NK-92 (cell line): ENCODE results near the gene ERCC6L.

Source experiments
- DNase-seq: peaks from one replicate; lab custom pipeline; 2025; ENCODE audit not compliant: unreplicated experiment; lab: John Stamatoyannopoulos, UW

Gene ERCC6L, protein sequence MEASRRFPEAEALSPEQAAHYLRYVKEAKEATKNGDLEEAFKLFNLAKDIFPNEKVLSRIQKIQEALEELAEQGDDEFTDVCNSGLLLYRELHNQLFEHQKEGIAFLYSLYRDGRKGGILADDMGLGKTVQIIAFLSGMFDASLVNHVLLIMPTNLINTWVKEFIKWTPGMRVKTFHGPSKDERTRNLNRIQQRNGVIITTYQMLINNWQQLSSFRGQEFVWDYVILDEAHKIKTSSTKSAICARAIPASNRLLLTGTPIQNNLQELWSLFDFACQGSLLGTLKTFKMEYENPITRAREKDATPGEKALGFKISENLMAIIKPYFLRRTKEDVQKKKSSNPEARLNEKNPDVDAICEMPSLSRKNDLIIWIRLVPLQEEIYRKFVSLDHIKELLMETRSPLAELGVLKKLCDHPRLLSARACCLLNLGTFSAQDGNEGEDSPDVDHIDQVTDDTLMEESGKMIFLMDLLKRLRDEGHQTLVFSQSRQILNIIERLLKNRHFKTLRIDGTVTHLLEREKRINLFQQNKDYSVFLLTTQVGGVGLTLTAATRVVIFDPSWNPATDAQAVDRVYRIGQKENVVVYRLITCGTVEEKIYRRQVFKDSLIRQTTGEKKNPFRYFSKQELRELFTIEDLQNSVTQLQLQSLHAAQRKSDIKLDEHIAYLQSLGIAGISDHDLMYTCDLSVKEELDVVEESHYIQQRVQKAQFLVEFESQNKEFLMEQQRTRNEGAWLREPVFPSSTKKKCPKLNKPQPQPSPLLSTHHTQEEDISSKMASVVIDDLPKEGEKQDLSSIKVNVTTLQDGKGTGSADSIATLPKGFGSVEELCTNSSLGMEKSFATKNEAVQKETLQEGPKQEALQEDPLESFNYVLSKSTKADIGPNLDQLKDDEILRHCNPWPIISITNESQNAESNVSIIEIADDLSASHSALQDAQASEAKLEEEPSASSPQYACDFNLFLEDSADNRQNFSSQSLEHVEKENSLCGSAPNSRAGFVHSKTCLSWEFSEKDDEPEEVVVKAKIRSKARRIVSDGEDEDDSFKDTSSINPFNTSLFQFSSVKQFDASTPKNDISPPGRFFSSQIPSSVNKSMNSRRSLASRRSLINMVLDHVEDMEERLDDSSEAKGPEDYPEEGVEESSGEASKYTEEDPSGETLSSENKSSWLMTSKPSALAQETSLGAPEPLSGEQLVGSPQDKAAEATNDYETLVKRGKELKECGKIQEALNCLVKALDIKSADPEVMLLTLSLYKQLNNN

DNA sequence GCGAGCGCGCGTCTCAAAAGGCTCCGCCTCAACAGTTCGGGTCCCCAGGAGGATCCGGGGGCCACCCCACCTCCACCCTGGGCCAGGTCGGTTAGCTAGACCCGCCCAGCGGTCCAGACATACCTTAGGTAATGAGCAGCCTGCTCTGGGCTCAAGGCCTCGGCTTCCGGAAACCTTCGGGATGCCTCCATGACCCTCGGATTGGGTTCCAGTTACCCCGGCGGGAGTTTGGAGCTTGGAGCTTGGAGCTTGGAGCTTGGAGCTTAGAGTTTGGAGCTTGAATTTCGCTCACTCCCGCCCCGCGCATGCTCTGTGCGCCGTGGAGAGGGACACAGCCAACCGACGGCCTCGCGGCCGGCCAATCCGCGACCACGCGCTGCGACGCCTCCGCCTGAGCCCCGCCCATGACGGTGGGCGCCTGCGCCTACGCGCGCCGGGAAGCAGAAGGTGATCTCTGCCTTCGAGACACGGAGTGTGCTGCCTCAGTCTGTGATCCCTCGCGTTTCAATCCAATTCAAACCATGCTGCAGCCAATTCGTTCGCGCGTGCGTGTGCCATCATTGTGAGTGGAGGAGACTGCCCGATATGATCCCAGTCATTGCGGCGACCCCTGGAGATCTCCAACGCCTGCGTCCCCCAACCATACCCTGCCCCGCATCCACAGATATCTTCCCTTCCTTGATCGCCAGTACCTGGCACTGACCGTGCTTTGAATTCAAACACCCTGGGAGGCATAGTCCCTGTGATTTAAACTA lies at the start of gene ERCC6L:
TSS of gene ERCC6L (minus strand) at position 307 of the 755 bp plus-strand sequence. CDS start at position 191, 116 bp downstream.
- peak; percentile 14 for DNase-seq

DNA sequence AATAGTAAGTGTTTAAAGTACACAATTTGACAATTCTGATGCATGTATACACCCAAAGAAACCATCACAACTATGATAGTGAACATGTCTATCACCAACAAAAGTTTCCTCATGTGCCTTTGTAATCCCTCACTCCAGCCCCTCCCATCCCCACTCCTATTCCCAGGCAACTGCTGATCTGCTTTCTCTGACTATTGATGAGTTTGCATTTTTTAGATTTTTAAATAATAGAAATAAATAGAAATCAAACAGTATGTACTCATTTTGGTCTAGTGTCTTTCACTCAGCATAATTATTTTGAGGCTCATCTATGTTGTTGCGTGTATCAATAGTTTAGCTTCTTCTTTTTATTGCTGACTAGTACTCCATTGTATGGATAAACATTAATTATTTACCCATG lies 43.5 kb upstream of the ERCC6L start:
- DNase-seq: no peak

DNA sequence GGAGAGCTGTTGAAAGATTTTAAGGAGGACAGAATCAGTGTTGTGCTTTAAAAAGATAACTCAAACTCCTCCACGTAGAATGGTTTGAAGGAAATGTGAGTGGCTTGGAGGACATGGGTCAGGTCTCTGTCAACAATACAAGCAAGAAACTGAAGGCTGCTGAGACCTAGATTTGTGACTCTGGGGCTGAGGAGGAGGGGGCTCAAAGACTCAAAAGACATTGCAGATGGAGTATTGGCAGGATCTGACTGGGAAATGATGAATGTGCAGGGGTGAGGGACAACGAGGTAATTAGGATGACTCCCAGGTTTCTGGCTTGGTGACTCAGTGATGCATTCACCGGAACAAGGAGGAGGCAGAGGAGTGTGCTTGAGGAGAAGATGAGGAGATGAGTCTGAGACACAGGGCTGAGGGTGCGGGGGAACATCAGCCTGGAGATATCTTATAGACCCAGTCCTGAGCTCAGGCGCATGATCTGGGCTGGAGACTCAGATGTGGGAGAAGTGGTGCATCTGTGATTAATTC lies 41.6 kb upstream of the ERCC6L start:
- no peak for DNase-seq

DNA sequence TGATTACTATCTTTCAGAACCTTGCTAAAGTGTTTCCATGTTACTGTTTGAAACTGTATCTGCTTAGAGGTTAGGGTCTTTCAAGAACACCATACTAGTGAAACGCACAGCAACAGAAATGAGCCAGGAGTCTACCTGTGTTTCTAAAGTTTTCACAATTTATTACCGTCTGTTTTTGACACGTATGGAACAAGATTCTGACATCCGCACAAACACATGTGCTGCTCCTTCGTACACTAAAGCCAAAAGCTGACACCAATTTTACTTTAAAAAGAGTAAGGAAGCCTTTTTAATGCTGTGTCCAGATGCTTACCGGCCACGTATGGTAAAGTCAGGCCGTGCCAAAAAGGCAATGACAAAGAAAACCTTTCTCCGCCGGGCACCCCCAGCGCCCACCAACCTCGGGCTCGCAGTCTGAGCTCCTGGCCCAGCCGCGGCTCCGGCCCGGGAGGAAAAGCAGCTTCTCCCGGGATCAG lies 37.7 kb upstream of the ERCC6L start:
- no peak for DNase-seq

DNA sequence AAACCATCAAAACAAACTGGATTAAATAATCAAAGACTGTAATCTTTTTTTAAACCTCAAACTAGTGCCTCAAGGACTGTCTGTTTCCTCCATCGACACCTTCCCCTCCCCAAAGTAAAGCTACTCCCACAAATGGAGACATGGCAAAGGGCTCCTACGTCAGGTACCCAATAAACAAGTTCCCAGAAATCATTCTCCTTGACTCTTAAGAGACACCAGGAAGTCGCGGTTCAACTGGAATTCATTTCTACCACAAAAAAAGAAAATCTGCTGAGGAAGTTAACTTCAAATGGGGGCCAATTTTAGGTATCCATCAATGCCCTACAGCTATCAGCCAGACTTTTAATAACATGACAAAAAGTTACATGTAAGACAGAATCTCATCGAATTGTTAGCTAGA lies 35.7 kb upstream of the ERCC6L start:
- no peak for DNase-seq

DNA sequence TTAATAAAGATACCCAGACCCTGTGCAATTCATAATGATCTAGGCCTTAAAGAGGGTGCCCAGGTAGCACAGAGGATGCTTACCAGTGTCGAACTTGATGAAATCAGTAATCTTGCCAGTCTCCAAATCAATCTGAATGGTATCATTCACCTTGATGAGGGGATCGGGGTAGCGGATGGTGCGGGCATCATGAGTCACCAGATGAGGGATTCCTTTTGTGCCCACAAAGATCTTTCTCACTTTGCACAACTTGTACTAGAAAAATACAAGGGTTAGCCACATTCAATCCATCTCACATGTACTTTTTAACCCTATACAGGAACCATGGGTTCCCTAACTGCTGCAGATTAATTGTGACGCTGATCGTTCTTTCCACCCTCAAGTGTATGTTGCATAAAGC lies 34.9 kb upstream of the ERCC6L start:
- DNase-seq: no peak

DNA sequence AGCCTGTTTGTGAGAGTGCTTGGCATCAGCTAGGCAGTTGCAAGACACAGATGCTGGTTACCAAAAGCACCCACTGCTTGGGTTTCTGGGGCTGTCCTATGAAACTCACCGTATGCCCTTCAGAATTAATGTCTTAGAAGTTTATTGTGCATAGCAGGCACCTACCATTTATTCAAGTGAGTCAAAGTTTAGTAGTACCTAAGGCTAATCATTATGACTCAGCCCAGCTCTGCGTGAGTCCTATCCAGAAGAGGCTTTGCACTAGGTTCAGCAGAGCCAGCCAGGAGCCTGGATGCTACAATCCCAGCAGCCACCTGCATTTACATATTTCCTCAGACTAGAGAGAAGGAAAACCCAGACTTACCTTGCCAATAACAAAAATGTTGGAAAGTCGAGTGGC lies 34.0 kb upstream of the ERCC6L start:
- DNase-seq: no peak

DNA sequence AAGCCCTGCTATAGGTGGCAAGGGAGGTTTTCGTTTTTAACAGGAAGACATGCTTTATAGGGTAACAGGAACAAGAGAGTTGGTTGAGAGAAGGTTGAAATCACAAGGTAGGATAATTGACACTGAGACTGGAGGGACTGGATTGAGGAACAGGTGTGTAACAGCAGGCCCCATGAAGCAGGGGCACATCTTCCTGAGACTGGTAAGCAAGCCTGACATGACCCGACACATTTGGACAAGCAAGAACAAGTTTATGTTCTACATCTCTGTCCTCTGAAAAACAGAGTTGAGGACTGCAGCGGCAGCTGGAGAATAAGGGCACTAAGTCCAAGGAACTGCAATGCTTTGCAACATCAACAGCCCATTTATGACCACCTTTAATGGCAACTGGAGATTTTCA lies 33.0 kb upstream of the ERCC6L start:
- DNase-seq: no peak

DNA sequence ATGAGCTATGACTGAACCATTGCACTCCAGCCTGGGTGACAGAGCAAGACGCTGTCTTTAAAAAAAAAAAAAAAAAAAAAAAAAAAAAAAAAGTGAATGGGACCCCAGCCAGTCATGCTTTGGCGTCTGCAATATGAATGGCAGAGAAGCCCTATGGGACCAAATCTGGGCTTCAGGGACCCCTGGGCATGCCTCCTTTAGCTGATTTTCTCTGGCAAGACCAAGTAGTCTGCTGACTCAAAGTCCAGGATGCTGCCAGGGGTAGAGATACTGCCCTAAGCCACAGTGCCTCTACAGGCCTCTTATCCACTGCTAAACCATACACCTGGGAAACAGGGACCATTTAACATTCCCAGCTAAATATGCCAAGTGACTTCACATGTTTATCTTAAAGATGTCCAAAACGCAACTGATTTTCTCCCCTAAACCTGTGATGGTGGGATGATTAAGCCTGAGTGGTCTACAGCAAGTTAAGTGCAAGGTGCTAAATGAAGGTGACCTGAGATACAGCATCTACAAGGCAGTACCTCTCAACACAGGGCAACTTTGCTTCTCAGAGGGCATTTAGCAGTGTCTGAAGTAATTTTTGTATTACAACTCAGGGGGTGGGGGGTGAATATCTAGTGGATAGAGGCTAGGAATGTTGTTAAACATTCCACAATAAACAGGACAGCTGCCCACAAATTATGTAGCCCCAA lies 32.4 kb upstream of the ERCC6L start:
- DNase-seq: no peak

DNA sequence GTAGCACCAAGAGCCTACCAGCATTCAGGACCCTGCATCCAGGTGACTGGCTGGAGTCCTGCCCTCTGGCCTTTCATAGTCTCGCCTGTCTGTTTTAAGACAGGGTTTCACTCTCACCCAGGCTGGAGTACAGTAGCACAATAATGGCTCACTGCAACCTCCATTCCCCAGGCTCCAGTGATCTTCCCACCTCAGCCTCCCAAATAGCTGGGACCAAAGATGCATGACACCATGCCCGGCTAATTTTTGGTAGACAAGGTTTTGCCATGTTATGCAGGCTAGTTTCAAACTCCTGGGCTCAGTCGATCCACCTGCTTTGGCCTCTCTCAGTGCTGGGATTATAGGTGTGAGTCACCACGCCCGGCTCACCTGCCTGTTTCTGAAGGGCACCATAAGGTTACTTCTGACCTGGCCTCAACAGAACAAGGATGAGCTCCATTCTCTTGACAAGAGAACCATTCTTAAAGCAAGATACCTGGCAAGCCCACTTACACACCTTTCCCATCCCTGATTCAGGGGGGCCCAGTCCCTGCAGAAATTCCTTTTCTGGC lies 31.6 kb upstream of the ERCC6L start:
- no peak for DNase-seq

DNA sequence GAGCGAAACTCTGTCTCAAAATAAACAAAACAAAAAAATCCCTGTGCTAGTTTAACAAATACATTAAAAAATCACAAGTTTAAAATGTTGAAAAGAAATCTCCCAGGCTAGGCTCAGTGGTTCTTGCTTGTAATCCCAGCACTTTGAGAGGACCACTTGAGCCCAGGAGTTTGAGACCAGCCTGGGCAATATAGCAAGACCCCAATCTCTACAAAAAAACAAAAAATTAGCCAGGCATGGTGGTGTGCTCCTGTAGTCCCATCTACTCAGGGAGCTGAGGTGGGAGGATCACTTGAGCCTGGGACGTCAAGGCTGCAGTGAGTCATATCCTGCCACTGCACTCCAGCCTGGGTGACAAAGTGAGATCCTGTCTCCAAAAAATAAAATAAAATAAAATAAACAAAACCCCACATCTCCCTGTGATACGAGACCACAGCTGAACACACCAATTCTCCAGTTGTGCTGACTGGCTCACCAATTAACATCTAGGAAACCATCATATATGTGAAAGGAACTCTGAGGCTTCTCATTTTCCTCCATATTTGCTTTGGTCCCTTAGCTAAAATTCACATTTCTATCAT lies 30.9 kb upstream of the ERCC6L start:
- DNase-seq: no peak

DNA sequence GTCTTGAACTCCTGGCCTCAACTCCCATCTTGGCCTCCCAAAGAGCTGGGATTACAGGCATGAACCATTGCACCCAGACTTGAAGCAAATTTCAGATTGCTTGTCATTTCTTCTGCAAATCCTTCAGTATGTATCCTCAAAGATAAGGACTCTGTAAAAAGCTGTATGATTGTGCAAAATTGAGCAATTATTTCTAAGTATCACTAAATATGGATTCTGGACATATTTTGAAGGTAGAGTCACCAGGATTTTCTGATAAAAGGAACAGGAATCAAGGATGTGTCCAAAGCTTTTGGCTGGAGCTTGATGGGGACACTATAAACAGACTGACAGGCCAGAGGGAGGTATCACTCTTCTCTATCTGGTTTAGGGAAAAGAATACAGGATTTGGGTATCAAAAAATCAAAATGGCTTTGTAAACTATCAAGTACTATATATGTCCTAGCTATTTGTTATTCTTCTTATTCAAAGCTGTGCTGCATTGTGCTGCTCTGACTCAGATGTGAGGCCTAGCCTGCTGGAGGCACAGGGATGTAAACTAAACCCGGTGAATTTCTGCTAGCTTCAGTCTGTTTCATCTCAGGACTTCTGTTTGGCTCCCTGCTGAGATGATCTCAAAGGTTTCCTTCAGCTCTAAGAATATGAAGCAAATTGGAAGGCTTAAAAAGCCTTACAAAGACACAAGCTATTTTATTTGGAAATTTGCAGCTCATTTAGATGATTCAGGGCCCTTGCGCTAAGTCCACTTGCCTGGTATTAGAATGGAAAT lies 30.0 kb upstream of the ERCC6L start:
- DNase-seq: no peak

DNA sequence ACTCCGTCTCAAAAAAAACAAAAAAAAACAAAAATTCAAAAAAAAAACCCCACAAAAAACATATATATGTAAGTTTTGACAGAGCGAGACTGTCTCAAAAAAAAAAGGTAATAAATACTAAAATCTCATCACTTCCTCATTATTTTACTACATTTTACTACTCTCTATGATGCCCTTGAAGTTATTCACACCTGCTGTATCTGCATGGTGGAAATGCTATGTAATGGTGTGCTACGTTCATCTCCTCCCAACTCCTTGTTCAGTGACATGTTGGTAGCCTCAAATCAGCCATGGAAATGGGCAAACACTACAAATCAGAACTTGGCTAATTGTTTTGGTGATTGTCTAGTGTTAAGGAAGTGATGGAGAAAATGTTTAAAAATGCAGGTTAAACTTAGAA lies 26.4 kb upstream of the ERCC6L start:
- DNase-seq: no peak

DNA sequence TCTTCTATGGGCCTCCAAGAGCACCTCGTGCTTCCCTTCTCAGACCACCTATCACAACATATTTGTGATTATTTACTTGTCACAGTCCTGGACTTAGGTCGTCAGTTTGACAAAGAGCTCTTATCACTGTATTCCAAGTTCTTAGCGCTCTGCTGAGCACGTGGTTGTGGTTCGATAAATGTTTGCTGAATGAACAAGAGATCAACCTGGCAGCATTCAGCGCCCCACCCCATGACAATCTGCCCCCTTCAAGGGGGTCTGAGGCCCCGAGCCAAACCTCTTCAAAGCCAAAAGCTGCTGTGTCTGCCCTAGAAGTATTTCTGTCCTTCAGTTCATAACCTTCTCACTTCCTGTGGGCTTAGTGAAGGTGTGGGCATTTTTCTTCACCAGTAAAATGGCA lies 23.2 kb upstream of the ERCC6L start:
- DNase-seq: no peak

DNA sequence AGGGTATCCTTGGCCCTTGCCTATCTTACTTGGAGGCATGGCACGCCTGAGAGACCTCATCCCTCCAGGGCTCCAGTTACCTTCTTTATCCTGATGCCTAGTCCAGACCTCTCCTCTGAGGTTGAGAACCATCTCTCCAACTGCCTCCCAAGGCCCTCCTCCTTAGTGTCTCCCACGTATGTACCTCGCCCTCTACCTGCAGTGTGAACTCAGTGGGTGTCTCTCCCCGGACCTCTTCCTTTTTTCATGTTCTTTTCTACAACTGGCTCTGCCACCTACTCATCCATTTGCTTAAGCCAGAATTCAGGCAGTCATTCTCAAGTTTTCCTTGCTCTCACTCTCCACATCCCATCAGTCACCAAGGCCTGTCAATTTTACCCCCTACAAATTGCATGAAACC lies 21.6 kb upstream of the ERCC6L start:
- DNase-seq: no peak

DNA sequence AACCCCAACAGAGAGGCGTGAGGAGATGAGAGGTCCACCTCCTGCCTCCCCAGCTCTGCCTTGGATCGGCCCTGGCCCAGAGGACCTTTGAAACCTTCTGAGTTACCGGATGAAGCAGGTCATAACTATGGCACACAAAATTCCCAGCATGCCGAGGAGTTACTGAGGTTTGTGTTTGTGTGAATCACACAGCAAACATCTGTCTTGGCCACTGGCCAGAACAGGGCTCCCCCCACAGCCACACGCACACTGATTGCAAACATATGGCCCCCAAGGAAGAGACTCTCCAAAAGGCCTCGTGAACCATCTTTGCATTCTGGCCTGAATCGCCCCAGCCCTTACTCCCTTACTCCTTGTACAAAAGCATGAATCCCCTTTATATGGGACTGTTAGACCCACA lies 19.3 kb upstream of the ERCC6L start:
- DNase-seq: no peak

DNA sequence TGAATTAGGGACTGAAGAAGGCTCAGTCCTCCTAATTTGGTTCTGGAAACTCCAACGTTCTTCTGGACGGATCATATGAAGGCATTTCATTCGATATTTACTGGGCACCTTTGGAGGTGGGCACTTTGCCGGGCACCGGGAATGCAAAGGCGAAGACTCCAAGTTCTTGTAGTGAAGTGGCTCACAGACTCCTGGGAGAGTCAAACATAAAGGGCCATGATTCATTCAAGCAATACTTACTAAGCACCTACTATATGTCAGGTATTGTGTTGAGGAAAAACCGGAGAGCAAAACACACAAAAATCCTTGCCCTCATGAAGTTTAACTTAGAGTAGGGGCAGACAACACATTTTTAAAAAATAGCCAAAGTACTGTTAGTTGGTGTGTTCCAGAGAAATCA lies 17.0 kb upstream of the ERCC6L start:
- DNase-seq: no peak

DNA sequence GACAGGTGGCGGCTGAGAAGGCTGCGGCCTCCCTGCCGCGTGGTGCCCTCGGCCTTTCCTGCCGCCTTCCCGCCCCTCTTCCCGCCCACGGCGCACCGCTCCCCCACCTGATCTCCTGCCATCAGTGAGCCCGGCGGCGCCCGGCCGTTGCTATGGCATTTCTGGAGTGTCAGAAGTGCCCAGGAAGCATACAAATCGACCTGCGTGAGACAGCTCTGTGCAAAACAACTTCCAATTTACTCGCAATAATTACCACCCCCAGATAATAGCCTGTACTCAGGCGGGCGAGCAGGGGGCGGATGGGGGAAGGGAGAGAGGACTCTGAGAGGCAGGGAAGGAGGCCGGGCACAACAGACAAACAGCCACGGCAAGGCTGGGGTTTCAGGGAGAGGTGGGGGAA lies 16.6 kb upstream of the ERCC6L start:
- DNase-seq: no peak
